Iris pigment epithelial cell (primary cell): ENCODE data around the gene PRRG1.
"Not testable (repeated sequence)": the region's sequence is repeated elsewhere in the genome, so short reads cannot be mapped to it uniquely, and the experiment has no call there.

Experiments
- DNase-seq: peaks from one replicate; pipeline ENCODE4 v3.0.0-alpha.2; 2011; ENCODE audit warnings: low read depth

The PRRG1 gene

DNA sequence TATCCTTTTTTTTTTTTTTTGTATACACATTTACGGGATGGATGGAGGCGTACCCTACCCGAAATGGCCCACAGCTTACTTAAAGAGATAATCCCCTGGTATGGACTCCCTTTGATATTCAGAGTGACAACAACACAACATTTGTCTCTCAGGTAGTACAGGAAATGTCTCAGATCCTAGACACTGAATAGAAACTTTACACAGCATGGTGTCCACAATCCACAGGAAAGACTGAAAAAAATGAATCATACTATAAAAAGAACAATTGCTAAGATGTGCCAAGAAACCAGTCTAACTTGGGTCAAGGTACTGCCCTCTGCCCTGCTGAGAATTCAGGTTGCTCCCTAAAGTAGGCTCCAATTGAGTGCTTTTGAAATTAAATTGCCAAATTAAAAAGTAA lies 121.5 kb downstream of the PRRG1 start:
- DNase-seq = no peak

DNA sequence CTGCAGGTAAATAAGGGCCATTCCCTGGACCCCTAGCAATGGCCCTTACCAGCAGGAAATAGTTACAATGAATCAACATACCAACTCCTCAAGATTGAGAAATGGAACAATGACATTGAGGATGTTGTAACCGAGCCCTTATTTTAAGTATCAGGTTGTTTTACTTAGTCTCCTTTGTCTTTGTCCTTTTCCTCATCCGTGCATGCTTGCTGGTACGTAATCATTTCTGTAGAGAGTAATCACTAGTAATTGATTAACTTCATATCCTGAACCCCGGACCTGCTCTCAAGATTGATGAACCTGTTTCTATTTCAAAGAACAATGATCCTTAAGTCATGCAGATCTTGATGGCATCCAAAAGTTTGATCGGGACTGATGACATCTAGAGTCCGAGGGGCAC lies 123.7 kb downstream of the PRRG1 start:
- no peak for DNase-seq

DNA sequence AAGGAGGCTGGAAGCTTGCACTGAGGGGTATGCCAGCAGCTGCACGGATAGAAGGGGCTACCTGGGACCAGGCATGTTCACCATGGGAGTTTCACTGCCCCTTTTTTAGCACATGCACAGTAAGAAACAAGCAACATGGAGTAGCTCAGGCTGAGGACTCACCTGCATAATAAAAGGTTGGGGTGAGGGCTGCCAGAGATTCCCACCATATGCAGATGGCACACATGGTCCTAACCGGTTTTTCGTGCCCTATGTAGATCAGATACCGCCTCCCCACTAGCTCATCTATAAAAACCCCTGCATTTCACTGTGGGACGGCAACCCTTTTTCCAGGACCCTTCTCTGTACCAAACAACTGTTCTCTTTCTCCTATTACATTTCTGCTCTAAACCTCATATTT lies 125.3 kb downstream of the PRRG1 start:
- DNase-seq = no peak

DNA sequence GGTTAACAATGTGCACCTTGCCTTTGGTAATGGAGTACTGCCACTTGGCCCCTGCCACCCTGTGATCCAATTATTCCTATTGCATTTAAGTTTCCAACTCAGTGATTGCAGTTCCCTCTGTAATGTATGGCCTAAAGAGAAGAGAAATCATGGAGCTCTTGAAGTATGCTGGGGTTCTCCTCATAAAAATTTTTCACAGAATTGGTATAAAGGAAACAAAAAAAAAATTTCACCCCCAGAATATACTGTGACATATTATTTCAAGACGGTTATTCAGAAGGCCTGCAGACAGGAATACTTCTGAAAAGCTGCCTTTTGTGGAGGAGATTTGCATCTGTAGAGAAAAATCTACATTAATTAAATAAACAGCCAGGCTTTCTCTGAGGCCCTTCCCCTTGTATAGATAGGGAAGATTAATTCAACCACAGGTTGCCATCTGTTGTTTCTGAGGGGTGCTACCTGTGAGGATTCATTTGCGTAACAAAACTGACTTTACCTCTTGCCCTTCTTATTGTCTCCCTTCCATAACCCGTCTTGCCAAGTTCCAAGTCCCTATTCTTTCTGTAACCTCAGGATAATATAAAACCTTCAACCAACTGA lies 127.5 kb downstream of the PRRG1 start:
- no peak for DNase-seq

DNA sequence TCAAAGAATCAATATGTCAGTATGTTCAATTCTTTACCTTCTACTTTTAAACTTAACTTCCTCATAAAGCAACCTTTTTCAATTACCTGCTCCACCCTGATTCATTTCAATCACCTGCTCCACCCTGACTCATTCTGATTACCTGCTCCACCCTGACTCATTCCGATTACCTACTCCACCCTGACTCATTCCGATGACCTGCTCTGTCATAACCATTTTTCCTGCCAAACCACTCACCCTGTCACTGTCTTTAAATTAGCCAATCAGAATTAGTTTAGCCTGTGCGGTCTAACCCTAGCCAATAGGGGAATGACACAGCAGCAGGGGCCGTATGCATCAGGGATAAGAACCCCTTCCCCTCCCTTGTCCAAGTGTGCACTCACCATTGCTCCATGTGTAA lies 135.2 kb downstream of the PRRG1 start:
- not testable (repeated sequence) for DNase-seq

DNA sequence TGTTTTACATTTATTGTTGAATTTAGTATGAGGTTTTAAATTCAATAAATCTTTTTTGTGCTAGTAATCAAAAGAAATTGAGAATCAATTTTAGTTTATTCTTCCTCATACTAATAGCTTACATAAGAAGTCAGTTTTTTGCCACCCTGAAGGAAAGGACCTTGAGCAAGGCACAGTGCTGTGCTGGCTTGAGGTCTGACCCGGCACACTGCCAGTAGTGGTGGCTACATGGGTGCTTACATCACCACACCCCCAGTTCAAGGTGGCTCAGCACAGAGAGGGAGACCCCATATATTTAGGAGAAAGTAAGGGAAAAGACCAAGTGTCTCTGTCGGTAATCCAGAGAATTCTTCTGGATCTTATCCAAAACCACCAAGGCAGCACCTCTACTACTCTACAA lies 136.3 kb downstream of the PRRG1 start:
- DNase-seq = no peak

DNA sequence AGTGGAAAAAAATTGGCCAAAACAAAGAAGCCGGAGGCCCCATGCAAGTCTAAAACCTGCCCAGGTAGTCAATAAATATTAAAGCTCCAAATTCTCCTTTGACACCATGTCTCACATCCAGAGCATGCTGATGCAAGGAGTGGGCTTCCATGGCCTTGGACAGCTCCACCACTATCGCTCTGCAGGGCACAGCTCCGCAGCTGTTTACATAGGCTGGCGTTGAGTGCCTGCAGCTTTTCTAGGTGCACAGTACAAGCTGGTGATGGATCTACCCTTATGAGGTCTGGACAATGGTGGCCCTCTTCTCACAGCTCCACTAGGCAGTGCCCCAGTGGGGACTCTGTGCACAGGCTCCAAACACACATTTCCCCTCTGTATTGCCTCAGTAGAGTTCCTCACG lies 138.1 kb downstream of the PRRG1 start:
- no peak for DNase-seq

DNA sequence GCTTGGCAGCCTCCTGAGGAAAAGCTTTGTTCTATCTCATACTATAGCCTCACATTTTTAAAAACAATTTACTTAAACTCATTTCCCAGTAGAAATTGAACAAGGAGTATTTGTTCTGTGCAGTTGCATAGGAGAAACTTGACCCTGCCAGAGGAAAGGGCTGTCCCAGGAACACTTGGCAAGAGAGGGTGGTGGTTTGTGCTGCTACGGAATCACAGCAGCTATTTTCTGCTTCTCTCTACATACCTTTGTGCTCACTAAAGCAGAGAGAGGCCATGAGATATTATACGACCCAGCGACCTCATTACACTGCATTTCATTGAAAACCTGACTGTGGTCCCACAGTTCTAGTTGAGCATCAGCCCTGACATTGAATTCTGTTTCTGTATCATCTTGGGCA lies 139.2 kb downstream of the PRRG1 start:
- no peak for DNase-seq

DNA sequence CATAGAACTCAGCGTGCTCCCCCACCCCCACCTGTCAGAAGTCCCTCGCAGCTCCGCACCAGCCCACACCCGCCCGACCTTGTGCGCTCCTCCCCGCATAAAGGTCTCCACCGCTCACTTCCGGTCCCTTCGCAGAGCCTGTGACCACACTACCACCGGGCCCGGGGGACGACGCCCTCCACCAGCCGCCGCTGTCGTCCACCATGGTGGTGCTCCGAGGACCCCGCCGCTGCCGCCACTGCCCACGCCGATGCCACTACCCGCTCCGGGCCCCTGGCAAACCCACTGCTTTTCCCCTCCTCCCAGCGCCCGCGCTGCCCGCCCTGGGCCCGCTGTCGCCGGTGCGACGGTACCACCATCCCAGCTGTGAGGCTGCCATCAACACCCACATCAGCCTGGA lies 142.5 kb downstream of the PRRG1 start:
- no peak for DNase-seq

DNA sequence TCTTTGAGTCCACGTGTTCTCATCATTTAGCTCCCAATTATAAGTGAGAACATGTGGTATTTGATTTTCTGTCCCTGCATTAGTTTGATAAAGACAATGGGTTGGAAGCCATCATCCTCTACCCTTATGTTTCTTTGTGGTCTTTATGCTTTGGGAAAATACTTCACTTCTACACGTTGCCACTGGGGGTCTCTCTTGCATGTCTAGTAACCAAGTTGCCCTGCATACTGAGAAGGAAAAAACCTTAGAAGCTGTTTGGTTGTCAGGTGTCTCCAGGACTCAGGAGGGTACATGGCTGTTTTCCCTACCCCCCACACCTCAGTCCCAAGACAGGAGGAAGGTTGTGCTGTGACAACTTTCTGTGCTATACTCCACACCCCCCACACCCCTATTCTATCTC lies 146.6 kb downstream of the PRRG1 start:
- not testable (repeated sequence) for DNase-seq

DNA sequence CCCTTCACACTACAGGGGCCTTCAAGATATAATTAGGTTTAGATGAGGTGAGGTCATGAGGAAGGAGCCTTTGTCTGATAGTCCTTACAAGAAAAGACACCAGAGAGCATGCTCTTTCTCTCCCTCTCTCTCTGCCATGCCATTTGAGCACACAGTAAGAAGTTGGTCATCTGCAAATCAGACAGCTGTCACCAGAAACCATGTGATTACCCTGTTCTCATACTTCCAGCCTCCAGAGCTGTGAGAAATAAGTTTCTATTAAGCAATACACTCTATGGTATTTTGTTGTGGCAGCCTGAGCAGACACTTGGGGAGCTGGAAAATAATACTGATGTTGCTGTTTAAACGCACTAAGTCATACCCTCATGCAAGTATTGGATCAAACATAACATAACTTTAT lies 148.0 kb downstream of the PRRG1 start:
- not testable (repeated sequence) for DNase-seq

DNA sequence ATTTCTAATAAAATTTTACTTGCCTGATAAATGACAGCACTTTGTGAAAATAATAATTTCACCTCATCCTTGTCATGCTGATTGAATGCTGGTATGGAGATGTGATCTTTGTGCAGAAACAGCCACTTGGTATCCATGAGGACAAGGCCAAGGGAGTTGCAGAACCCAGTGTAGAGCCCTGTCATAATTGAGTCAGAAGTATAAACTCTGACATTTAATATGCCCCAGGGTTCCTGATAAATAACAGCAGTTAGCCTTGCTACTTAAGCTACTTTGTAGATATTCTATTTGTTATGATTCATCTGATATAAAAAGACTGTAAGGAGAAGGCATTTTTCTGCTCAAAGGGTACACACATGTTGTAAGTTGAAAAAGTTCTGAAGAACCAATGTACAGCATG lies 149.2 kb downstream of the PRRG1 start:
- not testable (repeated sequence) for DNase-seq

DNA sequence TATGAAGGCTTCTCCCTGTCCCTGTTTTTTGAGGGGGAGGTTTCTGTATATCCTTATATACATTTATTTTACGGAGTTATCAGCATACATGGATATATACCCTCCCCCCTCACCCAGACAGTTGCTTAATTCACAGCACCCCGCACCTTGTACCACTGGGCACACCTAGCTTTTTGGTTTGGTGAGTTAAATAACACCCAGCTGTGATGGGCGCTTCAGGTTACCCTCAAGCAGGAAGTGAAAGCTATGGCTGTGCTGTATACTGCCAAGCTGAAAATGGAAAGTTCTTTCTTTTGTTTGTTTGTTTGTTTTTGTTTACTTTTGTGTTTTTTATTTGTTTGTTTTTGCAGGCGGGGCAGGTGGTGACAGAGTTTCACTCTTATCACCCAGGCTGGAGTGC lies 150.5 kb downstream of the PRRG1 start:
- not testable (repeated sequence) for DNase-seq

DNA sequence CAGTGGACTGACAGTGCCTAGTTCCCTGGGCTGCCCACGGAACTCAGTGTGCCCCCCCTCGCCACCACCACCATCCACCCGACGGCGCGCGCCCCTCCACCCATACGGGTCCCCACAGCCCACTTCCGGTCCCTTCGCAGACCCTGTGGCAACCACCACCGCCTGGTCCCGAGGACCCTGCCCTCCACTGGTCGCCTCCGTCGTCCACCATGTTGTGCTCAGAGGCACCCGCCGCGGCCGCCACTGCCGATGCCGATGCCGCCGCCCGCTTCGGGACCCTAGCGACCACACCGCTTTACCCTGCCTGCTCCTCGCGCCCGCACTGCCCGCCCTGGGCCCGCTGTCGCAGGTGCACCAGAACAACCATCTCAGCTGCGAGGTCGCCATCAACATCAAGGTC lies 155.8 kb downstream of the PRRG1 start:
- no peak for DNase-seq
